Endothelial cell of umbilical vein (primary cell): ENCODE data around the gene SELENON. TPM values are rescaled to one million over a fixed set of nuclear protein-coding genes. Genes with fewer than 3 reads are reported as not detected.

Source experiments
- BruUV-seq: library from RNA; stranded (reverse); fragments of 400-500 nt; replicated peaks from 2 replicates; lab custom pipeline; 2021; lab: Mats Ljungman, UMichigan
- CTCF ChIA-PET: fragments of 300-600, 350-600 bp; sonication (Branson Sonifier 250); formaldehyde crosslinking; loops from one replicate; lab custom pipeline; 2021; ENCODE audit warnings: antibody characterized with exemption, inconsistent platforms; lab: Charles Lee
- POLR2A ChIA-PET: fragments of 300-600, 350-600 bp; sonication (Branson Sonifier 250); formaldehyde crosslinking; loops from one replicate; lab custom pipeline; 2021; ENCODE audit warnings: antibody characterized with exemption, inconsistent platforms; lab: Charles Lee
- DNase-seq: peaks from one replicate; pipeline ENCODE4 v3.0.0-alpha.2; 2011; ENCODE audit warnings: low read depth, low spot score
- FAIRE-seq: peaks from 2 replicates; lab custom pipeline; 2011; peaks lifted over from hg19 to GRCh38; lab: Jason Lieb, UNC
- H2AFZ ChIP-seq: 2 replicates; pipeline ENCODE4 v1.6.0; 2012; ENCODE audit warnings: low read depth, low read length, control low read depth, inconsistent platforms
- H3K27ac ChIP-seq: 2 replicates; pipeline ENCODE4 v1.5.1; 2011; ENCODE audit warnings: low read depth, mild to moderate bottlenecking, control low read depth, low read length, moderate library complexity; ENCODE audit not compliant: insufficient read depth
- H3K27me3 ChIP-seq, 2 experiments: 2 replicates each; pipeline versions ENCODE4 v1.6.0 to v1.6.1; 2011; ENCODE audit warnings: low read length in 2 of 2, mixed read lengths in 1 of 2; ENCODE audit not compliant: control insufficient read depth in 2 of 2, insufficient read depth in 2 of 2
- H3K36me3 ChIP-seq, 2 experiments: 2 replicates in 1 of 2; 3 replicates in 1 of 2; pipeline ENCODE4 v1.5.1; 2011; ENCODE audit warnings: low read length in 2 of 2, mild to moderate bottlenecking in 1 of 2, moderate library complexity in 1 of 2; ENCODE audit not compliant: control insufficient read depth in 2 of 2, insufficient read depth in 2 of 2; ENCODE audit errors: extremely low read depth in 1 of 2
- H3K4me1 ChIP-seq: 3 replicates; pipeline ENCODE4 v1.5.1; 2011; ENCODE audit warnings: mild to moderate bottlenecking, low read length; ENCODE audit not compliant: control insufficient read depth, insufficient read depth; ENCODE audit errors: extremely low read depth
- H3K4me2 ChIP-seq: 2 replicates; pipeline ENCODE4 v1.6.1; 2011; ENCODE audit warnings: low read length, control low read depth, mixed read lengths; ENCODE audit not compliant: insufficient read depth
- H3K4me3 ChIP-seq, 3 experiments: fragments of 200-600 bp in 1 of 3; sonication (generic), shearing (Covaris generic) in 1 of 3; replicated peaks in 1 of 3; 2 replicates each; pipeline ENCODE4 v1.5.1; 2011 to 2016; ENCODE audit warnings: control low read depth in 3 of 3, low read length in 3 of 3, mild to moderate bottlenecking in 2 of 3, inconsistent platforms in 1 of 3, low read depth in 1 of 3, moderate library complexity in 1 of 3; ENCODE audit not compliant: insufficient read depth in 1 of 3
- H3K79me2 ChIP-seq: 2 replicates; pipeline ENCODE4 v1.6.0; 2012; ENCODE audit warnings: low read length, inconsistent platforms; ENCODE audit not compliant: control insufficient read depth, insufficient read depth
- H3K9ac ChIP-seq: replicated peaks from 2 replicates; pipeline ENCODE3; 2011; ENCODE audit warnings: low read length, control low read depth; ENCODE audit not compliant: insufficient read depth; ENCODE audit errors: extremely low read depth
- H3K9me1 ChIP-seq: replicated peaks from 3 replicates; pipeline ENCODE4 v1.6.0; 2011; ENCODE audit warnings: mild to moderate bottlenecking, low read length; ENCODE audit not compliant: control insufficient read depth, insufficient read depth; ENCODE audit errors: extremely low read depth
- H3K9me3 ChIP-seq: replicated peaks from 2 replicates; pipeline ENCODE4 v1.5.1; 2012; ENCODE audit warnings: low read length, inconsistent platforms; ENCODE audit not compliant: control insufficient read depth, insufficient read depth
- H4K20me1 ChIP-seq: replicated peaks from 2 replicates; pipeline ENCODE3; 2011; ENCODE audit warnings: mild to moderate bottlenecking, low read length; ENCODE audit not compliant: control insufficient read depth, insufficient read depth; ENCODE audit errors: extremely low read depth
- CTCF ChIP-seq, 2 donors: IDR thresholded peaks; 1 replicate in 1 of 2; 2 replicates in 1 of 2; pipeline ENCODE4 v1.5.1; 2011; ENCODE audit warnings: low read length in 2 of 2, mild to moderate bottlenecking in 2 of 2, moderate library complexity in 2 of 2, control low read depth in 1 of 2, inconsistent platforms in 1 of 2, low read depth in 1 of 2; ENCODE audit not compliant: insufficient read depth in 1 of 2; ENCODE audit errors: extremely low read depth in 1 of 2
- EZH2 ChIP-seq: IDR thresholded peaks from 2 replicates; pipeline ENCODE4 v1.6.1; 2012; ENCODE audit warnings: borderline replicate concordance, low read depth, mild to moderate bottlenecking, moderate library complexity, low read length, inconsistent platforms; ENCODE audit not compliant: severe bottlenecking
- FOS ChIP-seq: IDR thresholded peaks from 2 replicates; pipeline ENCODE4 v1.6.1; 2011; ENCODE audit warnings: mild to moderate bottlenecking, low read length, moderate library complexity, borderline replicate concordance; ENCODE audit not compliant: insufficient read depth
- GATA2 ChIP-seq: IDR thresholded peaks from 2 replicates; pipeline ENCODE4 v1.7.0; 2011; ENCODE audit warnings: low read depth, mild to moderate bottlenecking, moderate library complexity, mixed read lengths, low read length; ENCODE audit not compliant: insufficient read length, insufficient read depth
- JUN ChIP-seq: IDR thresholded peaks from 2 replicates; pipeline ENCODE4 v1.6.1; 2011; ENCODE audit warnings: borderline replicate concordance, low read depth; ENCODE audit not compliant: insufficient read length, insufficient read depth
- MAX ChIP-seq: IDR thresholded peaks from 2 replicates; pipeline ENCODE4 v1.6.1; 2011; ENCODE audit not compliant: insufficient read depth, insufficient read length
- MYC ChIP-seq: IDR thresholded peaks from one replicate; pipeline ENCODE4 v1.6.1; 2011; ENCODE audit warnings: mild to moderate bottlenecking, low read depth, low read length
- POLR2A ChIP-seq: IDR thresholded peaks from 2 replicates; pipeline ENCODE4 v1.6.1; 2012; ENCODE audit warnings: low read depth, mild to moderate bottlenecking, control low read depth, low read length
- POLR2AphosphoS5 ChIP-seq: IDR thresholded peaks from 2 replicates; pipeline ENCODE4 v1.6.1; 2012; ENCODE audit warnings: low read depth, mild to moderate bottlenecking, control low read depth, low read length, moderate library complexity; ENCODE audit not compliant: insufficient read depth
- dilution Hi-C: fragments of 300-500 bp; cut with MboI; formaldehyde crosslinking; loops from one replicate; pipeline ENCODE4 v1.15.0; 2019; ENCODE audit warnings: low sequenced_read_pairs; ENCODE audit not compliant: extremely low pct_ligation_motif_present
- intact Hi-C: fragments of 100-400 bp; cut with micrococcal nuclease; formaldehyde crosslinking; loops from one replicate; pipeline ENCODE4 v1.10.0; 2022
- polyA plus RNA-seq, 4 experiments: library from polyadenylated mRNA; depleted of rRNA in 3 of 4; stranded (reverse) in 3 of 4; unstranded in 1 of 4; fragments of >200 nt; gene quantifications; 2 replicates each; pipeline versions ENCODE4 v1.2.1 to v1.2.3, GENCODE V29; 2011 to 2012; ENCODE audit warnings: missing spikeins in 1 of 4
- total RNA-seq: library from RNA; stranded (reverse); gene quantifications from 2 replicates; pipeline ENCODE4 v1.2.3, GENCODE V29; 2021

SELENON gene
- total and polyA plus RNA-seq, 2 donors (not counting 3 experiments of a cell fraction or from before 2014, with no cell fraction given) = 117 to 182 TPM

- Histone ChIP-seq H3K79me2 (peaks cover 3% of the 10 kb centered on the region), H3K9me1 (no peaks in the 10 kb centered on the region), H3K9ac (no peak overlapping the region), H3K4me1 (peaks cover 1% of the 10 kb centered on the region), H3K36me3 (no peaks in the 10 kb centered on the region), H4K20me1 (no peaks in the 10 kb centered on the region), H2AFZ (no peak overlapping the region), H3K27me3 (no peaks in the 10 kb centered on the region), H3K27ac (no peak overlapping the region), H3K9me3 (no peaks in the 10 kb centered on the region), H3K4me2 (no peak overlapping the region), H3K4me3 (no peak overlapping the region)
- BruUV-seq = no TSS peak
- no peak for DNase-seq
- FAIRE-seq = no peak
- intact Hi-C loops = no loop called here
- ChIA-PET POLR2A (interaction anchor here (0.6 kb wide), 2 partner anchors 11 to 23 kb away, joined by 3 to 4 read pairs; no protein-coding TSS in a partner anchor), CTCF (interaction anchor here (1.3 to 3.5 kb wide), 3 partner anchors 14 to 154 kb away, joined by 3 to 12 read pairs (median 4); partner anchors contain the start of genes PAFAH2 and PAQR7)
- TF ChIP-seq FOS (no peak), POLR2AphosphoS5 (no peak)
- dilution Hi-C loops = no loop called here
Observed at GRCh38 chr1:25843483-25843882, 43.5 kb downstream of the SELENON start.

- no peak overlapping the region for H3K4me2 ChIP-seq
- H4K20me1 ChIP-seq = no peaks in the 10 kb centered on the region
- ChIA-PET CTCF (interaction anchor here (1.2 to 2.3 kb wide), 4 partner anchors 9 to 51 kb away, joined by 3 to 7 read pairs (median 4); no protein-coding TSS in a partner anchor), POLR2A (interaction anchor here (0.5 to 0.7 kb wide), 2 partner anchors 306 to 392 kb away, joined by 3 read pairs; no protein-coding TSS in a partner anchor)
- no peak overlapping the region for H2AFZ ChIP-seq
- peaks cover 5% of the 10 kb centered on the region for H3K79me2 ChIP-seq
- no peak overlapping the region for H3K27ac ChIP-seq
- H3K9me1 ChIP-seq = no peaks in the 10 kb centered on the region
- DNase-seq (no peak), FAIRE-seq (no peak)
- no TSS peak for BruUV-seq
- no peaks in the 10 kb centered on the region for H3K9me3 ChIP-seq
- peaks cover 7% of the 10 kb centered on the region for H3K4me1 ChIP-seq
- dilution Hi-C loops (no loop called here), intact Hi-C loops (no loop called here)
- TF ChIP-seq FOS (no peak), JUN (no peak), MAX (no peak), EZH2 (no peak), MYC (no peak), POLR2A (no peak), GATA2 (no peak), CTCF (IDR thresholded peaks at IDR 0.05; ENCODE audit: extremely low read depth in 1 of 2, insufficient read depth in 1 of 2, low read depth in 1 of 2, low read length in 2 of 2) (no peak)
- H3K36me3 ChIP-seq = no peaks in the 10 kb centered on the region
- no peak overlapping the region for H3K4me3 ChIP-seq
- H3K9ac ChIP-seq = no peak overlapping the region
- no peaks in the 10 kb centered on the region for H3K27me3 ChIP-seq
Observed at GRCh38 chr1:25844536-25845337, 44.7 kb downstream of the SELENON start.
